ENCODE results near the gene S100A7. TPM values are rescaled to one million over a fixed set of nuclear protein-coding genes. Genes with fewer than 3 reads are reported as not detected.

S100A7 gene
- total RNA-seq, 4 donors from 2014 or later = not detected

DNA sequence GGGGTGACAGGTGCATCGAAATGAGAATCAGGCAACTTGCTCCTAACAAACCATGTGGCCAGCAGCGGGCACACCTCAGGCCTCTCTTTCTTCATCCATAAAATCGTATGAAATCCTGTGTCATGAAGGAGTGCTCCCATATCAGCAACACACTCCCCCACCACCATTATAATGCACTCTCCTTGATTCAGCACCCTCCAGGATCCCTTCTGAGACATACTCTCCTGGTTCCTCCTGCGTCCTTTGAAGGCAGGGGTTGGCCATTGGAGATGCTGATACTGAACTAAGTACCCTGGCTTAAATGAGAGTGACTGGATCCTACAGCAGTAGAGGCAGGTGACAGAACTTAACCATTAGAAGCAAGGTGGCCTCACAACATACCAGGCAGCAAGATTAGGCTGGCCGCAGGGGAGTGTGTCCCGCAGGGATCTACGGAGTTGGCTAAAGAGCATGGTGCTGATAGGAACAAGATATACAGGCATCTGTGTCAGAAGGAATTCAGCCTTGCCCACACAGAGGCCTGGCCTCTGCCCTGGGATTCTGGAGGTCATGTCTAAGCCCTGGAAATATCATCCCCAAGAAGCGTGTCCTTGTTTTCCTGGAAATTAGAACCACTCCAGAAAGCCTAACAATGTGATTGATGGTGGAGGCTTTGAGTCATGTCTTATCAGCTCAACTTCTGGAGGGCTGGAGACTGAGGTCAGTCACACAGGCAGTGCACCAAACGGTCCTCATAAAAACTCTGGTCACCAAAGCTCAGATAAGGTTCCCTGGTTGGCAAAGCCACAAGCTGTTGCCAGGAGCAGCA, 27.4 kb downstream of the S100A7 start:
- TF ChIP-seq, protein P1, sequence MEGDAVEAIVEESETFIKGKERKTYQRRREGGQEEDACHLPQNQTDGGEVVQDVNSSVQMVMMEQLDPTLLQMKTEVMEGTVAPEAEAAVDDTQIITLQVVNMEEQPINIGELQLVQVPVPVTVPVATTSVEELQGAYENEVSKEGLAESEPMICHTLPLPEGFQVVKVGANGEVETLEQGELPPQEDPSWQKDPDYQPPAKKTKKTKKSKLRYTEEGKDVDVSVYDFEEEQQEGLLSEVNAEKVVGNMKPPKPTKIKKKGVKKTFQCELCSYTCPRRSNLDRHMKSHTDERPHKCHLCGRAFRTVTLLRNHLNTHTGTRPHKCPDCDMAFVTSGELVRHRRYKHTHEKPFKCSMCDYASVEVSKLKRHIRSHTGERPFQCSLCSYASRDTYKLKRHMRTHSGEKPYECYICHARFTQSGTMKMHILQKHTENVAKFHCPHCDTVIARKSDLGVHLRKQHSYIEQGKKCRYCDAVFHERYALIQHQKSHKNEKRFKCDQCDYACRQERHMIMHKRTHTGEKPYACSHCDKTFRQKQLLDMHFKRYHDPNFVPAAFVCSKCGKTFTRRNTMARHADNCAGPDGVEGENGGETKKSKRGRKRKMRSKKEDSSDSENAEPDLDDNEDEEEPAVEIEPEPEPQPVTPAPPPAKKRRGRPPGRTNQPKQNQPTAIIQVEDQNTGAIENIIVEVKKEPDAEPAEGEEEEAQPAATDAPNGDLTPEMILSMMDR (IDR thresholded peaks at IDR 0.05) = no peak
- ATAC-seq (ENCODE audit: low FRiP score) = no peak
- DNase-seq (ENCODE audit: low spot score) = no peak

DNA sequence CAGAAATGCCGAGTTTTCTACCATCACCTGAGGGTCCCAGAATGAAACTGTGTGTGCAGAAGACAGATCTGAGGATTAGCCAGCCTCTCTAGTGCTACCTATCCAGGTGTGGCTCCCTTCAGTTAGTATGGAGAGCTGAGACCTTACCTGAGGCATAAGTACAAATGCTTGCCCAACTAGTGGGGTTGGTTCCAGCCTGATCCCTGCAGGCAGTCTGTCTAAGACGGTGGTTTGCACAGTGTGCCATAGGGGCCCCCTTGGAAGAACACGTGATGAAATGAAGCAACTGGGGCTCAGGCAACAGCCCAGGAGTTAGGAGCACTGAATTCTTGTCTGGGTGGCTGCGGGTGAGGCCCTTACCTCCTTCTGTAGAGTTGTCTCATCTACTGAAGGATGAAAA, 28.5 kb downstream of the S100A7 start:
- TF ChIP-seq, protein P1 (IDR thresholded peaks at IDR 0.05) = no peak
- DNase-seq (ENCODE audit: low spot score) (no peak), ATAC-seq (ENCODE audit: low FRiP score) (no peak)

DNA sequence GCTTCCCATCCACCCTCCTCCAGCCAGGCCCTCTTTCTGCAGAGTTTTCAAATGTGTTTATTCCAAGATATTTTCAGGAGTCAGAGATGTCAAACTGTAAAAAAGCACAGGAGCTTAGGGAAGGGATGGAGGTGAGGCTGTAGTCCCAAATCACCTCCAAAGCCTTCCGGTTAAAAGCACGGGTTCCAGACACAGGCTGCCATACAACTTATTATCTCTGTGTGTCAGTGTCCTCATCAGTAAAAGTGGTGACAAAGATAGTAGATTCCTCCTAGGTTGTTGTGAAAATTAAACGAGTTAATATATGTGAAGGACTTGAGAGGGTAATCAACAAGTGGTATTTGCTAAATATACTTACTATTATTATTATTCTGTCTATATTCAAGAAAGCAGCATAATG, 29.0 kb downstream of the S100A7 start:
- DNase-seq (ENCODE audit: low spot score) (no peak), ATAC-seq (ENCODE audit: low FRiP score) (no peak)
- TF ChIP-seq, protein P1 (IDR thresholded peaks at IDR 0.05) = no peak

DNA sequence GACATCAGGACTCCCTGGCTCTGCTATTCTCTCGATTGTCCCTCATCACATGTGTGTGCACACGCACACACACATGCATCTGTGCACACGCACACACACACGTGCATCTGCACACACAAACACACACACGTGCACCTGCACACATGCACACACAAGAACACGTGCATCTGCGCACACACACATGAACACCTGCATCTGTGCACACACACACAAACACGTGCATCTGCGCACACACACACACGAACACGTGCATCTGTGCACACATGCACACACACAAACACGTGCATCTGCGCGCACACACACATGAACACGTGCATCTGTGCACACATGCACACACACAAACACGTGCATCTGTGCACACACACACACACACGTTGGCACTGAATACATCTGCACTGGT, 29.4 kb downstream of the S100A7 start:
- no peak for ATAC-seq (ENCODE audit: low FRiP score)
- TF ChIP-seq, protein P1 (IDR thresholded peaks at IDR 0.05) = no peak
- no peak for DNase-seq (ENCODE audit: low spot score)

DNA sequence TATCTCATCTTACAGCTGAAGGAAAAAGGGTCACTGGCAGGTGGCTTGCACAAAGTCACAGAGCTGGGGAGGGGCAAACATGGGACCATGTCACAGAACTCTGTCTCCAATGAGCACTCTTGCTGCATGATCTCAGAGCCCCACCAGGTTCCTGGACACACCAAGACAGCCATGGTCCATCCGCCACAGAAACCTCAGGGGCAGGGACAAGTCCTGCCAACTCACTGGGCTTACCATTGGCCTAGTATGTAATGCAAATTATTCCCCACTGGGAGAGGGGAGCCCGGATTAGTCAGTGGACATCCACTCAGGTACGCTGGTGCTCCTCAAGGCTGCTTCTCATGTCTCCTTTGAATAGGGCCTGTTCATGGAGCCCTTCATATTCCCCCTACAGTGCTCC, 29.9 kb downstream of the S100A7 start:
- DNase-seq (ENCODE audit: low spot score) (no peak), ATAC-seq (ENCODE audit: low FRiP score) (no peak)
- TF ChIP-seq, protein P1 (IDR thresholded peaks at IDR 0.05) = no peak

DNA sequence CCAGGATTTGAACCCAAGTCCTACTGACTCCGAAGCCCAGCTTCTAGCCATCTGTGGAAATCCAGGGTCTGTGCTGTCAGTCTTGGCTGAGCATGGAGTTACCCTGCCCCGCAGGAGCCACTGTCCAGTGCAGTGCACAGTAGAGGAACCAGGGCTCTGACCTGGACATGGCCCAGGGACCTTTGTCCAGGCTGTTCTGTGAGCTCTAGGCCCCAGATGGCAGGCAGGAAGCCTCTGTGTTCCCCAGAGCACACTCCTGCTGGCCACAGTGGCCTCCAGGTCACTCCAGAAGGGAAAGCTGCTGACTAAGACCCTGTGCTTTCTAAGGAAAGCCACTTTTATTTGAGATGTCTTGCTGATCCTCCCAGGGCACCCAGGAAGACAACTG, 30.3 kb downstream of the S100A7 start:
- no peak for ATAC-seq (ENCODE audit: low FRiP score)
- DNase-seq (ENCODE audit: low spot score) = no peak

More for the DNA sequence above, 30.3 kb downstream of the S100A7 start:
- TF ChIP-seq, protein P1 (IDR thresholded peaks at IDR 0.05) = no peak
